ENCODE data around the gene SHISA6.

Gene SHISA6

DNA sequence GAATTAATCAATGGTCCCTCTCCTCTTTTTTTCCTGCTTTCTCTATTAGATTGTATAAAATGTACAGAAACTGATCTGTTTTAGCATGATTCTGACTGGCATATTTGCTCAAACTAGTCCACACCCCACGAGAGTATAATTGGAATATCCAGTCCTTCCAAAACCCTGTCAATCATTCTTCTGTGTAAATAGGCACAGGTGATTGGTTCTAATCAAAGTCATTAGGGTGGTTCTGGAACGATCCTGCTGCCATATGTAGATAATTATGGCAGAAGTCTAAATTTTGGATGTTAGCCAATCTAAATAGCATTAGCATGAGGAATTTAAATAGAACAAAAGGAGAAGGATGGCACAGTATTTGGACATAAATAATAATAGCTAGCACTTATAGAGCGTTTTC, 165.7 kb downstream of the SHISA6 start:
- DNase-seq (ENCODE audit: low read depth) = no peak
- no peak overlapping the region for H3K4me3 ChIP-seq (ENCODE audit: control insufficient read depth, low read depth, low read length)
- TF ChIP-seq, protein P1, sequence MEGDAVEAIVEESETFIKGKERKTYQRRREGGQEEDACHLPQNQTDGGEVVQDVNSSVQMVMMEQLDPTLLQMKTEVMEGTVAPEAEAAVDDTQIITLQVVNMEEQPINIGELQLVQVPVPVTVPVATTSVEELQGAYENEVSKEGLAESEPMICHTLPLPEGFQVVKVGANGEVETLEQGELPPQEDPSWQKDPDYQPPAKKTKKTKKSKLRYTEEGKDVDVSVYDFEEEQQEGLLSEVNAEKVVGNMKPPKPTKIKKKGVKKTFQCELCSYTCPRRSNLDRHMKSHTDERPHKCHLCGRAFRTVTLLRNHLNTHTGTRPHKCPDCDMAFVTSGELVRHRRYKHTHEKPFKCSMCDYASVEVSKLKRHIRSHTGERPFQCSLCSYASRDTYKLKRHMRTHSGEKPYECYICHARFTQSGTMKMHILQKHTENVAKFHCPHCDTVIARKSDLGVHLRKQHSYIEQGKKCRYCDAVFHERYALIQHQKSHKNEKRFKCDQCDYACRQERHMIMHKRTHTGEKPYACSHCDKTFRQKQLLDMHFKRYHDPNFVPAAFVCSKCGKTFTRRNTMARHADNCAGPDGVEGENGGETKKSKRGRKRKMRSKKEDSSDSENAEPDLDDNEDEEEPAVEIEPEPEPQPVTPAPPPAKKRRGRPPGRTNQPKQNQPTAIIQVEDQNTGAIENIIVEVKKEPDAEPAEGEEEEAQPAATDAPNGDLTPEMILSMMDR (conservative IDR thresholded peaks at IDR 0.05; ENCODE audit: control insufficient read depth, insufficient read depth, low read depth, low read length) = no peak

DNA sequence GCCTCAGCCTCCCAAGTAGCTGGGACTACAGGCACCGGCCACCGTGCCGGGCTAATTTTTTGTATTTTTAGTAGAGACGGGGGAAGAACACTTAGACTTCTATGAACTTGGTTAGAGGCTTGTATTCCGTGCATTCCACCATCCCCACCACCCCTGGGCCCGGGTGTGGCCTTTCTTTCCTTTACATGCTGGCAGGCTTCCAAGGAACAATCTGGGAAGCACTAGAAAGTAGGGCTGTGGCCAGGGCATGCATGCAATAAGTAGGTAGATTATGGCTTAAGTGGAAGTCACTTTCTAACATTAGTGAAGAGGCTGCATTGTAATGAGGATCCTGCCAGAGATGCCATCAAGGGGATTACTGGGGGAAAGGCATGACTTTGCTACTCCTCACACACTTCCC, 171.6 kb downstream of the SHISA6 start:
- TF ChIP-seq, protein P1 (conservative IDR thresholded peaks at IDR 0.05; ENCODE audit: control insufficient read depth, insufficient read depth, low read depth, low read length) = no peak
- DNase-seq (ENCODE audit: low read depth) = no peak
- no peak overlapping the region for H3K4me3 ChIP-seq (ENCODE audit: control insufficient read depth, low read depth, low read length)

DNA sequence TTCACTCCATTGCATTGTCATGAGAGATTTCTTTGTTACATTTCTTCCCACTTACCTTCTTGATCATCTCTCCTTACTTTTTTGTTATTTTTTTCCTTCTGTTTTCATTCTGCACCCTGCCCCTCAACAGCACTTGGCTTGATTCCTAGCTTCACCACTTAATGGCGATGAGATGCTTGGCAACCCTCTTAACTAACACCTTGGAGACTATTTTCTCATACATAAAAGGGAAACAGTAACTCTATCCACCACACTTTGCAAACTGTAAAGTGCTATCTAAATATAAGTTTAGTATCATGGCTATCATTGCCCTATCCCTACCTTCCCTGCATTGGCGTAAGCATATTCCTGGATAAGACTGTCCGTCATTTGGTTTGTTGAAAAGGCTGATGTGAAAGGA, 177.3 kb downstream of the SHISA6 start:
- no peak overlapping the region for H3K4me3 ChIP-seq (ENCODE audit: control insufficient read depth, low read depth, low read length)
- DNase-seq (ENCODE audit: low read depth) = no peak
- TF ChIP-seq, protein P1 (conservative IDR thresholded peaks at IDR 0.05; ENCODE audit: control insufficient read depth, insufficient read depth, low read depth, low read length) = no peak

DNA sequence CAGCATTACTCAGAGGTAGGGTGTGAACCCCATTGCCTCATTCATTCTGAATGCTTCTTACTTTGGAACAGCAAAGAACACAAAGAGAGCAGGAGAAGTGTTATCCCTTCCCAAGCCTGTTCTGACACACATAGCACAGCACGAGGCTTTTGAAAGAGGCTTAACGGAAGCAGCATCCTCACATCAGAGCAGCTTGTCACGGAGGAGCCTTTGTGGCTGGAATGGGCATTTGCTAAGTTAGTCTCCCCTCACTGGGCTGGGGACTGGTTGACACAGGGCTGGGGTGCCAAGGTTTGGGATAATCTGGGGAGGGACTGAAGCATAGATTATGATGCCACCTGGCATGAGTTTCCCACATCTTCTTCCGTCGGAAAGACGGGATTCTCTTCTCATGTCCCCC, 189.7 kb downstream of the SHISA6 start:
- H3K4me3 ChIP-seq (ENCODE audit: control insufficient read depth, low read depth, low read length) = no peak overlapping the region
- no peak for DNase-seq (ENCODE audit: low read depth)
- TF ChIP-seq, protein P1 (conservative IDR thresholded peaks at IDR 0.05; ENCODE audit: control insufficient read depth, insufficient read depth, low read depth, low read length) = no peak

DNA sequence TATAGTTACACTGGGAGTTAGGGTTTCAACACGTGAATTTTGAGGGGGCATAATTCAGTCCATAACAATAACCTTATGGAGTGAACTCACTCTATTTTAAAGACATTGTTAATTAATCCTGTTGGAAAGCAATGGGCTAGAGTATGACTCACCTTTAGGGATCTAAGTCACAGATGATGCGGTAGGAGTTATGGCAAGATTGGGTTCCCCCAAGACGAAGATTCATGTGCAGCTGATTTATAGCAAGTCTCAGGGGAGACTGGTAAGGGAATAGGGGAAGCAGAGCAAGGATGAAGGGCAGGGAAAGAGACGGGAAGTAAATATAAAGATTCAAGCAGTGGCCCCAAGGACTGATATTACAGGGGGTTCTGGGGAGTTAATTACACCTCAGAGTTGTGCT, 197.7 kb downstream of the SHISA6 start:
- H3K4me3 ChIP-seq (ENCODE audit: control insufficient read depth, low read depth, low read length) = no peak overlapping the region
- TF ChIP-seq, protein P1 (conservative IDR thresholded peaks at IDR 0.05; ENCODE audit: control insufficient read depth, insufficient read depth, low read depth, low read length) = no peak
- no peak for DNase-seq (ENCODE audit: low read depth)

DNA sequence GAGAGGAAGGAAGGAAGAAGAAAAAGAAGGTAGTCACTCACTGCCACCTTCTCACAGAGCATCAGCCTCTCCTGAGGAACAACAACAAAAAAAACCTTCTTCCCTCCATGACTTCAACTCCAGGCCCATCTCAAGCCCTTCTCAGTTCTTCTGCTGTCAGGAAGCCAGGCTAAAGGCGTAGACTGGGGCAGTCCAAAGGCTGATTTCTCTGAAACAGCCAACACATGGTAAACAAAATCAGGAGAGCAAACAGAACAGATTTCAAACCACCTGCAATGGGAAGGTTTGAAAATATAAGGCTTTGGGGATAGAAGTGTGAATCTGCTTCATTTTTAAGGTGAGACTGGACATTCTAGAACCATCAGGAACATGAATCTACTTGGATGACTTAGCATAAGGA, 200.0 kb downstream of the SHISA6 start:
- TF ChIP-seq, protein P1 (conservative IDR thresholded peaks at IDR 0.05; ENCODE audit: control insufficient read depth, insufficient read depth, low read depth, low read length) = no peak
- no peak overlapping the region for H3K4me3 ChIP-seq (ENCODE audit: control insufficient read depth, low read depth, low read length)
- DNase-seq (ENCODE audit: low read depth) = no peak

DNA sequence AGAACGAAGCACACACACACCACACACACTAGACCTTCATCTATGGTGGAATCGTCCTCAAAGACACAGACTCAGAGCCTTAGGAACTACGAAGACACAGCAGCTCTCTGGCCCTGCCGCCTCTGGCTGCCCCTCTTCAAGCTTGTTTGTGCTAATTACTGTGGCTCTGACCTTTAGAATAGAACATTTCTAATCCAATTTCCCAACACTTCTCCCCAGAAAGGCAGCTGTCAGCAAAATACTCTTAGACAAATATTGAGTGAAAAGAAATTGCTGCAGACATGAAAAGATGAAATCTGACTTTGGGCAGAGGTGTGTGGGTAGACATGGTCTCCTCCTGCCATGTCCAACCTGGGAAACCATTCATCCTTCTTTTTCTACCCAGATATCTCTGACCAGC, 205.3 kb downstream of the SHISA6 start:
- H3K4me3 ChIP-seq (ENCODE audit: control insufficient read depth, low read depth, low read length) = no peak overlapping the region
- TF ChIP-seq, protein P1 (conservative IDR thresholded peaks at IDR 0.05; ENCODE audit: control insufficient read depth, insufficient read depth, low read depth, low read length) = no peak
- no peak for DNase-seq (ENCODE audit: low read depth)

Data from fibroblast of mammary gland (primary cell).